ENCODE results near the gene SNX25.

Gene SNX25

DNA sequence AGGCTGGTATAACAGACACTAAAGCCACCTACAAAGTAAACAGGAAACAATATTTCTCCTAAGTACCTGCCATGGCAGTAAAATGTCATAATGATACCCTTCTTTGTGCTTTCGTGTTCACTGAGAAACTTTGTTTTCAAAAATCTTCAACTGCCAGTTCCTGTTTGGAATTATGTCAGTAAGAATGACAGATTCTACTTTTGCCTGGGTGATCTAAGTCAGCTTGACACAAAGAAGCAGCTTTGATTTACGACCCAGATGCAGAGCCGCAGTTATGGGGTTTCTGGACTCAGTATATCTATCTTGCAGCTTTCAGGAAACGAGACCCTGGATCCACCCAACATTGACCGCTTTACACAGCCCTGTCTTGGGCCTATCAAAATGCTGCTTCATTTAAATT, 71.2 kb downstream of the SNX25 start:
- TF ChIP-seq SP7 (tag by site-specific recombination; IDR thresholded peaks at IDR 0.05), result peak; percentile 83
- TF ChIP-seq, protein P1, sequence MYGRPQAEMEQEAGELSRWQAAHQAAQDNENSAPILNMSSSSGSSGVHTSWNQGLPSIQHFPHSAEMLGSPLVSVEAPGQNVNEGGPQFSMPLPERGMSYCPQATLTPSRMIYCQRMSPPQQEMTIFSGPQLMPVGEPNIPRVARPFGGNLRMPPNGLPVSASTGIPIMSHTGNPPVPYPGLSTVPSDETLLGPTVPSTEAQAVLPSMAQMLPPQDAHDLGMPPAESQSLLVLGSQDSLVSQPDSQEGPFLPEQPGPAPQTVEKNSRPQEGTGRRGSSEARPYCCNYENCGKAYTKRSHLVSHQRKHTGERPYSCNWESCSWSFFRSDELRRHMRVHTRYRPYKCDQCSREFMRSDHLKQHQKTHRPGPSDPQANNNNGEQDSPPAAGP (tag by site-specific recombination; IDR thresholded peaks at IDR 0.05), result no peak
- TF ChIP-seq SETDB1 (IDR thresholded peaks at IDR 0.05; ENCODE audit: insufficient read length, low read length), result no peak
- TF ChIP-seq FEZF1 (tag by site-specific recombination; IDR thresholded peaks at IDR 0.05), result peak; percentile 28; the same call in 1 of the 2 replicates
- TF ChIP-seq, protein P2, sequence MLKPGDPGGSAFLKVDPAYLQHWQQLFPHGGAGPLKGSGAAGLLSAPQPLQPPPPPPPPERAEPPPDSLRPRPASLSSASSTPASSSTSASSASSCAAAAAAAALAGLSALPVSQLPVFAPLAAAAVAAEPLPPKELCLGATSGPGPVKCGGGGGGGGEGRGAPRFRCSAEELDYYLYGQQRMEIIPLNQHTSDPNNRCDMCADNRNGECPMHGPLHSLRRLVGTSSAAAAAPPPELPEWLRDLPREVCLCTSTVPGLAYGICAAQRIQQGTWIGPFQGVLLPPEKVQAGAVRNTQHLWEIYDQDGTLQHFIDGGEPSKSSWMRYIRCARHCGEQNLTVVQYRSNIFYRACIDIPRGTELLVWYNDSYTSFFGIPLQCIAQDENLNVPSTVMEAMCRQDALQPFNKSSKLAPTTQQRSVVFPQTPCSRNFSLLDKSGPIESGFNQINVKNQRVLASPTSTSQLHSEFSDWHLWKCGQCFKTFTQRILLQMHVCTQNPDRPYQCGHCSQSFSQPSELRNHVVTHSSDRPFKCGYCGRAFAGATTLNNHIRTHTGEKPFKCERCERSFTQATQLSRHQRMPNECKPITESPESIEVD (tag by site-specific recombination; IDR thresholded peaks at IDR 0.05), result peak; percentile 84
- Histone ChIP-seq H3K27ac (ENCODE audit: extremely low read depth, low read depth, low read length) (no peak overlapping the region), H3K4me1 (ENCODE audit: control insufficient read depth, insufficient read depth, low read length) (peaks cover 8% of the 10 kb centered on the region), H3K36me3 (ENCODE audit: control insufficient read depth in 2 of 2, insufficient read depth in 1 of 2, low read length in 2 of 2) (no peaks in the 10 kb centered on the region), H3K4me3 (ENCODE audit: low read depth, low read length) (no peak overlapping the region), H3K9me3 (ENCODE audit: control insufficient read depth, insufficient read depth, low read depth, low read length) (no peaks in the 10 kb centered on the region)
- ChIA-PET CTCF (no interaction called here), POLR2A (no interaction called here)

DNA sequence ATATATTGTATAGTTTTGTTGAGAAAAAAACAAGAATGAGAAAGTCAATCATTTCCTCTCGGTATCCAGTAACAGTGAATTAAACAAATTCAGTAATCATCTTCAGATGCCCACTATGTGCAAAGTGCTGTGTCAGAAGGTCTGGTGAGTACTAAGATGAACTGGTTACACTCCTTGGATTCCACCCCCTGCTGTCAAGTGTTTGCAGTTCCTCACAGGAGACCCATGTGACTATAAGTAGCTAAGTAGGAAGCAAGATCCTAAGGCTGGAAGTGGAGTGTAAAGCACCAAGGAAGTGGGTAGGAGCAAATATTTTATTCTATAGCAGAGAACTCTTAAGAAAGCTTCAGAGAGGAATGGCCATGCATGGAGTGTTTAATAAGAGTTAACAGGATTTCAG, 73.6 kb downstream of the SNX25 start:
- peaks cover 8% of the 10 kb centered on the region for H3K4me1 ChIP-seq (ENCODE audit: control insufficient read depth, insufficient read depth, low read length)
- ChIA-PET CTCF (no interaction called here), POLR2A (no interaction called here)
- TF ChIP-seq EGR2 (tag by site-specific recombination; IDR thresholded peaks at IDR 0.05; ENCODE audit: low read depth) (no peak), ZNF768 (tag by site-specific recombination; IDR thresholded peaks at IDR 0.05) (no peak), ZNF610 (tag by site-specific recombination; IDR thresholded peaks at IDR 0.05; ENCODE audit: borderline replicate concordance) (no peak), FEZF1 (tag by site-specific recombination; IDR thresholded peaks at IDR 0.05) (no peak), ZSCAN16 (tag by site-specific recombination; IDR thresholded peaks at IDR 0.05) (peak; percentile 57; the same call in 1 of the 2 replicates), ZNF560 (tag by site-specific recombination; IDR thresholded peaks at IDR 0.05; ENCODE audit: borderline replicate concordance) (no peak), KLF9 (tag by site-specific recombination; IDR thresholded peaks at IDR 0.05; ENCODE audit: low read depth) (no peak), ZNF266 (tag by site-specific recombination; IDR thresholded peaks at IDR 0.05; ENCODE audit: low read depth) (no peak), GLIS1 (tag by site-specific recombination; IDR thresholded peaks at IDR 0.05) (0 out of 2 replicates have a peak, but pooled peaks have one; percentile 8), ZBTB48 (tag by site-specific recombination; IDR thresholded peaks at IDR 0.05) (no peak), ZNF404 (tag by site-specific recombination; IDR thresholded peaks at IDR 0.05) (no peak), HOXD13 (CRISPR knock-in tag; IDR thresholded peaks at IDR 0.05; ENCODE audit: borderline replicate concordance) (no peak), ZIC2 (tag by site-specific recombination; IDR thresholded peaks at IDR 0.05) (peak; percentile 46; the same call in 1 of the 2 replicates), ZNF274 (IDR thresholded peaks at IDR 0.05; ENCODE audit: low read length) (no peak), ZNF274 (tag by site-specific recombination; IDR thresholded peaks at IDR 0.05; ENCODE audit: borderline replicate concordance) (no peak)
- TF ChIP-seq, protein P3, sequence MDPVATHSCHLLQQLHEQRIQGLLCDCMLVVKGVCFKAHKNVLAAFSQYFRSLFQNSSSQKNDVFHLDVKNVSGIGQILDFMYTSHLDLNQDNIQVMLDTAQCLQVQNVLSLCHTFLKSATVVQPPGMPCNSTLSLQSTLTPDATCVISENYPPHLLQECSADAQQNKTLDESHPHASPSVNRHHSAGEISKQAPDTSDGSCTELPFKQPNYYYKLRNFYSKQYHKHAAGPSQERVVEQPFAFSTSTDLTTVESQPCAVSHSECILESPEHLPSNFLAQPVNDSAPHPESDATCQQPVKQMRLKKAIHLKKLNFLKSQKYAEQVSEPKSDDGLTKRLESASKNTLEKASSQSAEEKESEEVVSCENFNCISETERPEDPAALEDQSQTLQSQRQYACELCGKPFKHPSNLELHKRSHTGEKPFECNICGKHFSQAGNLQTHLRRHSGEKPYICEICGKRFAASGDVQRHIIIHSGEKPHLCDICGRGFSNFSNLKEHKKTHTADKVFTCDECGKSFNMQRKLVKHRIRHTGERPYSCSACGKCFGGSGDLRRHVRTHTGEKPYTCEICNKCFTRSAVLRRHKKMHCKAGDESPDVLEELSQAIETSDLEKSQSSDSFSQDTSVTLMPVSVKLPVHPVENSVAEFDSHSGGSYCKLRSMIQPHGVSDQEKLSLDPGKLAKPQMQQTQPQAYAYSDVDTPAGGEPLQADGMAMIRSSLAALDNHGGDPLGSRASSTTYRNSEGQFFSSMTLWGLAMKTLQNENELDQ (tag by site-specific recombination; IDR thresholded peaks at IDR 0.05; ENCODE audit: low read depth), result no peak
- TF ChIP-seq, protein P4, sequence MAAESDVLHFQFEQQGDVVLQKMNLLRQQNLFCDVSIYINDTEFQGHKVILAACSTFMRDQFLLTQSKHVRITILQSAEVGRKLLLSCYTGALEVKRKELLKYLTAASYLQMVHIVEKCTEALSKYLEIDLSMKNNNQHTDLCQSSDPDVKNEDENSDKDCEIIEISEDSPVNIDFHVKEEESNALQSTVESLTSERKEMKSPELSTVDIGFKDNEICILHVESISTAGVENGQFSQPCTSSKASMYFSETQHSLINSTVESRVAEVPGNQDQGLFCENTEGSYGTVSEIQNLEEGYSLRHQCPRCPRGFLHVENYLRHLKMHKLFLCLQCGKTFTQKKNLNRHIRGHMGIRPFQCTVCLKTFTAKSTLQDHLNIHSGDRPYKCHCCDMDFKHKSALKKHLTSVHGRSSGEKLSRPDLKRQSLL (tag by site-specific recombination; IDR thresholded peaks at IDR 0.05), result no peak
- H3K36me3 ChIP-seq (ENCODE audit: control insufficient read depth in 2 of 2, insufficient read depth in 1 of 2, low read length in 2 of 2), result no peaks in the 10 kb centered on the region
- no peaks in the 10 kb centered on the region for H3K9me3 ChIP-seq (ENCODE audit: control insufficient read depth, insufficient read depth, low read depth, low read length)
- no peak overlapping the region for H3K4me3 ChIP-seq (ENCODE audit: low read depth, low read length)
- H3K27ac ChIP-seq (ENCODE audit: extremely low read depth, low read depth, low read length), result no peak overlapping the region
